ENCODE data around the gene PAEP.
"Not testable (repeated sequence)": the region's sequence is repeated elsewhere in the genome, so short reads cannot be mapped to it uniquely, and the experiment has no call there.

PAEP gene

DNA sequence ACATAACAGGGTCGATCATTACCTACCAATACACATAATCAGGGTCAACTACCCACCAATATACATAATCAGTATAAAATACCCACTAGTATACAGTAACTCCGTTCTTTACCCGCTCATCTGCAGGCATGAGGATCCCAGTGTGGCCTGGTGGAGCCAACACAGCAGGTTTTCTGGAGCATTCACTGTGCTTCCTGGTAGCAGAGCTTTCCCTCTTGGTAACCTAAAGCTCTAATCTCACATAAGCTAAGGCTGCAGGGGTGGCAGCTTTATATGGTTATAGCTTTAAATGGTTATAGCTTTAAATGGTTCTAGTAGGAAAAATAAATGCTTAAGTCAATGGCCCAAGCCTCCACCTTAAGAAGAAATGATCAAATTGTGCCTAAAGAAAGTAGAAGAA lies 28.4 kb upstream of the PAEP start:
- H3K4me2 ChIP-seq (ENCODE audit: low read depth, low read length, poor library complexity, severe bottlenecking): no peak overlapping the region

GRCh38 chr9:135533674-135534073 lies 27.9 kb upstream of the PAEP start:
- Histone ChIP-seq H2AFZ (ENCODE audit: low read depth, low read length, severe bottlenecking) (no peak overlapping the region), H3K9me3 (ENCODE audit: insufficient read depth, low read length) (no peaks in the 10 kb centered on the region), H4K20me1 (ENCODE audit: low read depth, low read length) (no peaks in the 10 kb centered on the region), H3K4me3 (ENCODE audit: insufficient read depth, low read length, poor library complexity, severe bottlenecking) (no peak overlapping the region), H3K27me3 (ENCODE audit: low read length) (no peaks in the 10 kb centered on the region), H3K27ac (ENCODE audit: low read depth, low read length) (no peak overlapping the region), H3K36me3 (ENCODE audit: low read length) (no peaks in the 10 kb centered on the region), H3K9ac (ENCODE audit: low read length) (no peak overlapping the region), H3F3A (ENCODE audit: insufficient read depth) (no peaks in the 10 kb centered on the region), H3K9me2 (replicated peaks; ENCODE audit: insufficient read depth, low read length) (no peaks in the 10 kb centered on the region), H3K4me2 (ENCODE audit: low read depth, low read length, poor library complexity, severe bottlenecking) (no peak overlapping the region), H3K79me2 (ENCODE audit: insufficient read depth, low read length) (no peaks in the 10 kb centered on the region)
- TF ChIP-seq, protein P1, sequence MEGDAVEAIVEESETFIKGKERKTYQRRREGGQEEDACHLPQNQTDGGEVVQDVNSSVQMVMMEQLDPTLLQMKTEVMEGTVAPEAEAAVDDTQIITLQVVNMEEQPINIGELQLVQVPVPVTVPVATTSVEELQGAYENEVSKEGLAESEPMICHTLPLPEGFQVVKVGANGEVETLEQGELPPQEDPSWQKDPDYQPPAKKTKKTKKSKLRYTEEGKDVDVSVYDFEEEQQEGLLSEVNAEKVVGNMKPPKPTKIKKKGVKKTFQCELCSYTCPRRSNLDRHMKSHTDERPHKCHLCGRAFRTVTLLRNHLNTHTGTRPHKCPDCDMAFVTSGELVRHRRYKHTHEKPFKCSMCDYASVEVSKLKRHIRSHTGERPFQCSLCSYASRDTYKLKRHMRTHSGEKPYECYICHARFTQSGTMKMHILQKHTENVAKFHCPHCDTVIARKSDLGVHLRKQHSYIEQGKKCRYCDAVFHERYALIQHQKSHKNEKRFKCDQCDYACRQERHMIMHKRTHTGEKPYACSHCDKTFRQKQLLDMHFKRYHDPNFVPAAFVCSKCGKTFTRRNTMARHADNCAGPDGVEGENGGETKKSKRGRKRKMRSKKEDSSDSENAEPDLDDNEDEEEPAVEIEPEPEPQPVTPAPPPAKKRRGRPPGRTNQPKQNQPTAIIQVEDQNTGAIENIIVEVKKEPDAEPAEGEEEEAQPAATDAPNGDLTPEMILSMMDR (IDR thresholded peaks at IDR 0.05; ENCODE audit: insufficient read depth, low read length, poor library complexity, severe bottlenecking): no peak
- TF ChIP-seq EZH2phosphoT487 (conservative IDR thresholded peaks at IDR 0.05; ENCODE audit: low read length): no peak

More for the DNA sequence above, 28.4 kb upstream of the PAEP start:
- Histone ChIP-seq H3F3A (ENCODE audit: insufficient read depth) (no peaks in the 10 kb centered on the region), H3K9me3 (ENCODE audit: insufficient read depth, low read length) (no peaks in the 10 kb centered on the region), H4K20me1 (ENCODE audit: low read depth, low read length) (no peaks in the 10 kb centered on the region), H3K9me2 (replicated peaks; ENCODE audit: insufficient read depth, low read length) (no peaks in the 10 kb centered on the region), H3K4me3 (ENCODE audit: insufficient read depth, low read length, poor library complexity, severe bottlenecking) (no peak overlapping the region), H3K9ac (ENCODE audit: low read length) (no peak overlapping the region), H3K27ac (ENCODE audit: low read depth, low read length) (no peak overlapping the region), H2AFZ (ENCODE audit: low read depth, low read length, severe bottlenecking) (no peak overlapping the region), H3K36me3 (ENCODE audit: low read length) (no peaks in the 10 kb centered on the region), H3K79me2 (ENCODE audit: insufficient read depth, low read length) (no peaks in the 10 kb centered on the region), H3K27me3 (ENCODE audit: low read length) (no peaks in the 10 kb centered on the region; the same call in 1 of the 2 replicates)
- TF ChIP-seq EZH2phosphoT487 (conservative IDR thresholded peaks at IDR 0.05; ENCODE audit: low read length): no peak
- TF ChIP-seq, protein P1 (IDR thresholded peaks at IDR 0.05; ENCODE audit: insufficient read depth, low read length, poor library complexity, severe bottlenecking): no peak

- H3K27ac ChIP-seq (ENCODE audit: low read depth, low read length); H3K9ac ChIP-seq (ENCODE audit: low read length); H2AFZ ChIP-seq (ENCODE audit: low read depth, low read length, severe bottlenecking); H3K79me2 ChIP-seq (ENCODE audit: insufficient read depth, low read length); H3K4me3 ChIP-seq (ENCODE audit: insufficient read depth, low read length, poor library complexity, severe bottlenecking); H3K9me3 ChIP-seq (ENCODE audit: insufficient read depth, low read length); H3F3A ChIP-seq (ENCODE audit: insufficient read depth); H3K36me3 ChIP-seq (ENCODE audit: low read length); H4K20me1 ChIP-seq (ENCODE audit: low read depth, low read length); H3K4me2 ChIP-seq (ENCODE audit: low read depth, low read length, poor library complexity, severe bottlenecking); H3K9me2 ChIP-seq (replicated peaks; ENCODE audit: insufficient read depth, low read length); H3K27me3 ChIP-seq (ENCODE audit: low read length): not testable (repeated sequence)
Observed at GRCh38 chr9:135534192-135534711, 27.3 kb upstream of the PAEP start.

DNA sequence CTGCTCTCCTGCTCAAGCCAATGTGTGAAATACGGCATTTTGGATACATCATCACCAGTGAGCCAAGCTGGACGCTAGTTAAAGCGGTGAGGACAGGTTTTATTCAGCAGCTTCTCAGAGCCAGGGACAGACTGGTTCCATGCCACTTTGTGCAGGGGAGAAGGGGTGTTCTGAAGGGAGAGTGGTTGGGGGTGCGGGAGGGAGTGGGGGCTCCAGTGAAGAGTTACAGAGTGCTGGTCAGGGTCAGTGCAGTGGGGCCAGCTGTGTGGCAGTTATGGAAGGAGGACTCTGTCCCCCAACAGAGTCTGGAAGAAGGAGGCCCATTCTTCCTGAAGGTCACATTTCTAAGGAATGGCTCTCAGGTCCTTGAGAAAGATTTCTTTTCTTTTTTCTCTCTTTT lies 26.7 kb upstream of the PAEP start:
- not testable (repeated sequence) for H3K4me3 ChIP-seq (ENCODE audit: insufficient read depth, low read length, poor library complexity, severe bottlenecking); H3K27ac ChIP-seq (ENCODE audit: low read depth, low read length); H3K9me3 ChIP-seq (ENCODE audit: insufficient read depth, low read length); H3K79me2 ChIP-seq (ENCODE audit: insufficient read depth, low read length); H3K4me2 ChIP-seq (ENCODE audit: low read depth, low read length, poor library complexity, severe bottlenecking); H3K9me2 ChIP-seq (replicated peaks; ENCODE audit: insufficient read depth, low read length); H4K20me1 ChIP-seq (ENCODE audit: low read depth, low read length); H3K27me3 ChIP-seq (ENCODE audit: low read length); H3F3A ChIP-seq (ENCODE audit: insufficient read depth); H3K36me3 ChIP-seq (ENCODE audit: low read length); H3K9ac ChIP-seq (ENCODE audit: low read length); H2AFZ ChIP-seq (ENCODE audit: low read depth, low read length, severe bottlenecking)

- H3K9ac ChIP-seq (ENCODE audit: low read length); H3K27ac ChIP-seq (ENCODE audit: low read depth, low read length); H3K9me3 ChIP-seq (ENCODE audit: insufficient read depth, low read length); H3K27me3 ChIP-seq (ENCODE audit: low read length); H3F3A ChIP-seq (ENCODE audit: insufficient read depth); H4K20me1 ChIP-seq (ENCODE audit: low read depth, low read length); H3K4me2 ChIP-seq (ENCODE audit: low read depth, low read length, poor library complexity, severe bottlenecking); H3K9me2 ChIP-seq (replicated peaks; ENCODE audit: insufficient read depth, low read length); H3K36me3 ChIP-seq (ENCODE audit: low read length); H2AFZ ChIP-seq (ENCODE audit: low read depth, low read length, severe bottlenecking); H3K4me3 ChIP-seq (ENCODE audit: insufficient read depth, low read length, poor library complexity, severe bottlenecking); H3K79me2 ChIP-seq (ENCODE audit: insufficient read depth, low read length): not testable (repeated sequence)
Observed at GRCh38 chr9:135535631-135536030, 25.9 kb upstream of the PAEP start.

All from SU-DHL-6 (cell line).